Hepatocyte (in vitro differentiated cells): Measurements from ENCODE around the gene ANO10.

ENCODE experiments used
- EZH2 ChIP-seq: fragments of 200-600 bp; sonication (generic); IDR thresholded peaks from 2 replicates; pipeline ENCODE4 v1.6.1; 2016; ENCODE audit warnings: antibody characterized with exemption, mild to moderate bottlenecking, borderline replicate concordance
- TF ChIP-seq, protein P1 (sequence below): fragments of 200-600 bp; sonication (generic); IDR thresholded peaks from 2 replicates; pipeline ENCODE4 v1.5.1; 2016; ENCODE audit warnings: antibody characterized with exemption, mild to moderate bottlenecking; ENCODE audit not compliant: poor library complexity

DNA sequence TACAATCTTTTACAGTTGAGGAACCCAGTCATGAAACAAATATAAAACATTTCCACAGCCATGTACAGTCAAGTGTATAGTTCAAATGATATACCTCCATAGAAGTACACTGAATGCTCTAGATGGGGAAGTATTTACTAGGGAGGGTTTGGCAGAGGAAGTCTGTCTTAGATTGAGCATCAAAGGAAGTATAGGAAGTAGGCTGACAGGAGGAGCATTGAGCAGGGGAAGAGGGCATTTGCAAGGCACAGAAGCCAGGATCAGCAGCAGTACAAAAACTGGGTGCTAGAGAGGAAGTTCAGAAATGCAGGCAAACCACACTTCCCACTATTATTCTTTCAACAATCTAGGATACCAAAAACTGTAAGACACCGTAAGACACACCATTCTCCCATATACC, 122.6 kb downstream of the ANO10 start:
- TF ChIP-seq, protein P1, sequence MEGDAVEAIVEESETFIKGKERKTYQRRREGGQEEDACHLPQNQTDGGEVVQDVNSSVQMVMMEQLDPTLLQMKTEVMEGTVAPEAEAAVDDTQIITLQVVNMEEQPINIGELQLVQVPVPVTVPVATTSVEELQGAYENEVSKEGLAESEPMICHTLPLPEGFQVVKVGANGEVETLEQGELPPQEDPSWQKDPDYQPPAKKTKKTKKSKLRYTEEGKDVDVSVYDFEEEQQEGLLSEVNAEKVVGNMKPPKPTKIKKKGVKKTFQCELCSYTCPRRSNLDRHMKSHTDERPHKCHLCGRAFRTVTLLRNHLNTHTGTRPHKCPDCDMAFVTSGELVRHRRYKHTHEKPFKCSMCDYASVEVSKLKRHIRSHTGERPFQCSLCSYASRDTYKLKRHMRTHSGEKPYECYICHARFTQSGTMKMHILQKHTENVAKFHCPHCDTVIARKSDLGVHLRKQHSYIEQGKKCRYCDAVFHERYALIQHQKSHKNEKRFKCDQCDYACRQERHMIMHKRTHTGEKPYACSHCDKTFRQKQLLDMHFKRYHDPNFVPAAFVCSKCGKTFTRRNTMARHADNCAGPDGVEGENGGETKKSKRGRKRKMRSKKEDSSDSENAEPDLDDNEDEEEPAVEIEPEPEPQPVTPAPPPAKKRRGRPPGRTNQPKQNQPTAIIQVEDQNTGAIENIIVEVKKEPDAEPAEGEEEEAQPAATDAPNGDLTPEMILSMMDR, result no peak
- TF ChIP-seq EZH2, result no peak
